ENCODE data around the gene PER1.

PER1 gene

GRCh38 chr17:8142887-8143580, 9.2 kb downstream of the PER1 start:
- no peak overlapping the region for H3K4me3 Mint-ChIP-seq
- TF ChIP-seq CTCF (IDR thresholded peaks at IDR 0.05; ENCODE audit: unreplicated experiment in 3 of 3), result no peak
- no peaks in the 10 kb centered on the region for H3K4me1 Mint-ChIP-seq
- H3K9me3 Mint-ChIP-seq, result no peaks in the 10 kb centered on the region
- H3K27ac Mint-ChIP-seq, result no peak overlapping the region
- no peaks in the 10 kb centered on the region for H3K27me3 Mint-ChIP-seq (ENCODE audit: low read depth)
- H3K36me3 Mint-ChIP-seq (ENCODE audit: low read depth), result peaks cover 42% of the 10 kb centered on the region

DNA sequence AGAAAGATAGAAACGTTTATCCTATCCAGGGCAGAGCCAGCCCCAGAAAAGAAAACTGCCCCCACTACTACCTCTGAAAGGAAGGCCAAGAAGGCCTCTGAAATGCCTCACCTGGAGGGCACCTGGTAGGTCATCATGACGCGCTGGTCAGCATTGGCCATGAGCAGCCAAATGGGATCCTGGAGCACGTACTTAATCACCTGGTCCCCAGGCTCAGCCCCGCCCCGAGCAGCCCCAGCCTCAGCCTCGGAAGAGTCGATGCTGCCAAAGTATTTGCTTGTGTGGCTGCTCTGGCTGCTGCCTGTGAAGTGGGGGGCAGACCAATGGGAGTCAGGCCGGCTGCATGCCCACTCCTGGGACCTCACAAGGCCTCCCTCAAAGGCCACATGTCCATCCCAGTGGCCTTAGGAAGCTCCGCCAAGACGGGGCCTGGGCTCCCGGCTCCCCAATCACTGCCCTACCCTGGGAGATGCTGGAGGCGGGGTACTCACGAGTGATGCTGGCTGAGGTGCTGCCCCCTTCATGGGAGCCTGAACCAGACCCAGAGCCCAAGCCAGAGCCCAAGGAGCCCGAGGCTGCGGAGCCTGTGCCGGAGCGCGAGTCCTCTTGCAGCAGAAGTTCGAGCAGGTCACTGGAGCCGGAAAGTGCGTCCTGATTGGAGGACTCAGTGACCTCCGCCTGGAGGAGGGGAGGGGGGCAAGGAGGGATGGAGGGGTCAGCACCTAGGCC, 9.9 kb downstream of the PER1 start:
- H3K4me3 Mint-ChIP-seq, result no peak overlapping the region
- no peaks in the 10 kb centered on the region for H3K4me1 Mint-ChIP-seq
- peaks cover 37% of the 10 kb centered on the region for H3K36me3 Mint-ChIP-seq (ENCODE audit: low read depth)
- no peak for TF ChIP-seq CTCF (IDR thresholded peaks at IDR 0.05; ENCODE audit: unreplicated experiment in 3 of 3)
- H3K27ac Mint-ChIP-seq, result no peak overlapping the region
- no peaks in the 10 kb centered on the region for H3K27me3 Mint-ChIP-seq (ENCODE audit: low read depth)
- H3K9me3 Mint-ChIP-seq, result no peaks in the 10 kb centered on the region

- Mint-ChIP-seq H3K9me3 (no peaks in the 10 kb centered on the region), H3K4me3 (no peak overlapping the region), H3K36me3 (ENCODE audit: low read depth) (peaks cover 33% of the 10 kb centered on the region), H3K27ac (peak overlapping the region in 1 of 3 experiments; percentile 40), H3K27me3 (ENCODE audit: low read depth) (peaks cover 1% of the 10 kb centered on the region), H3K4me1 (no peaks in the 10 kb centered on the region)
- no peak for TF ChIP-seq CTCF (IDR thresholded peaks at IDR 0.05; ENCODE audit: unreplicated experiment in 3 of 3)
Measured at GRCh38 chr17:8141741-8142140, 10.5 kb downstream of the PER1 start.

GRCh38 chr17:8141045-8141444, 11.2 kb downstream of the PER1 start:
- peak overlapping the region in 1 of 3 experiments; percentile 40 for H3K27ac Mint-ChIP-seq
- no peak for TF ChIP-seq CTCF (IDR thresholded peaks at IDR 0.05; ENCODE audit: unreplicated experiment in 3 of 3)

DNA sequence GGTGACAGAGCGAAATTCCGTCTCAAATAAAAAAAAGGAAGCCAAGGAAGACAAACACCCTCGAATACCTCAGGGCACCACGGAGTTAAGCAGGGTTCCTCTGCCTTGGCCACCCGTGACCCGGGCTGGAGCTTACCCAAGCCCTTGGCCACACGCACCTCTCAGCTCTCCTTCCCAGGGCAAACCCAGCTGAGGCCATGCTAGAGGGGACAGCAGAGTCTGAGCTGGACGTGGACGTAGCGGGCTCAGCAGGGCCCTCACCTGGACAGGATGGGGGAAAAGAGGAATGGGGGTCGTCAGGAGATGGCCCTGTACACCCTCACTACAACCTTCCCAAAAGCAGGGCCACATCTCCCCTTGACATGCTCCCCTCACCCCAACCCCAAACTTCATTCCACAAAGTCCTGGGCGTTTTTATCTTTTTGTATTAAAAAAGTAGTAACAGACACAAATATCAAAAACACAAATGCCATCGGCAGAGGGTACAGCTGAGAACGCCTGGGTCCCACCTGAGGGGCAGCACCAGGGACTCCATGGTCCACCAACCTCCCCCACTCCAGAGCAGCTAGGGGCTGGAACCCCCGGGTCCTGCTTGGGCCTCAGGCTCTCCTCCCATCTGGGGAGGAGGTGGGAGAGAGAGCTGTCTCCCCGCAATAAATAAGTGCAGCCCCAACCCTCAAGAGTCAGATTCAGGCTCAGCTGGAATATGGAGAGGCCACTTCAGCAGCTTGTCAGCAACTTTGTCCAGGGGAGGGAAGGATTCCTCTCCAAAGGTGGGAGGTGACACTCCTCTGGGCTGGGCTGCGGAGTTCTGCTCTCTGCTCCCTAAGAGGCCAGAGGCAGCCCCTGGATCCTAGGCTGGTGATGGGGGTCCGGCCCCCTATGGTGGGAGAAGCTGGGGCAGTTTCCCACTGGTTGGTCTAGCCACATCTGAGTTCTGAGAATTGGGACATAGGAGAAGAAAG, 11.9 kb downstream of the PER1 start:
- Mint-ChIP-seq H3K36me3 (ENCODE audit: low read depth) (peaks cover 24% of the 10 kb centered on the region), H3K27ac (no peak overlapping the region), H3K9me3 (no peaks in the 10 kb centered on the region), H3K4me1 (no peaks in the 10 kb centered on the region), H3K27me3 (ENCODE audit: low read depth) (peaks cover 4% of the 10 kb centered on the region), H3K4me3 (no peak overlapping the region)
- TF ChIP-seq CTCF (IDR thresholded peaks at IDR 0.05; ENCODE audit: unreplicated experiment in 3 of 3), result no peak

More at GRCh38 chr17:8141045-8141444, 11.2 kb downstream of the PER1 start:
- H3K36me3 Mint-ChIP-seq (ENCODE audit: low read depth), result peaks cover 26% of the 10 kb centered on the region
- H3K4me1 Mint-ChIP-seq, result no peaks in the 10 kb centered on the region
- peaks cover 4% of the 10 kb centered on the region for H3K27me3 Mint-ChIP-seq (ENCODE audit: low read depth)
- H3K4me3 Mint-ChIP-seq, result peak overlapping the region in 1 of 3 experiments; percentile 24
- no peaks in the 10 kb centered on the region for H3K9me3 Mint-ChIP-seq

All from nephron (organoid).